ENCODE data around the gene KSR2. TPM values are rescaled to one million over a fixed set of nuclear protein-coding genes. Genes with fewer than 3 reads are reported as not detected.

KSR2 gene
- total and polyA plus RNA-seq, 2 donors (not counting 3 experiments of a cell fraction or from before 2014, with no cell fraction given): 2.1 to 5.2 TPM

DNA sequence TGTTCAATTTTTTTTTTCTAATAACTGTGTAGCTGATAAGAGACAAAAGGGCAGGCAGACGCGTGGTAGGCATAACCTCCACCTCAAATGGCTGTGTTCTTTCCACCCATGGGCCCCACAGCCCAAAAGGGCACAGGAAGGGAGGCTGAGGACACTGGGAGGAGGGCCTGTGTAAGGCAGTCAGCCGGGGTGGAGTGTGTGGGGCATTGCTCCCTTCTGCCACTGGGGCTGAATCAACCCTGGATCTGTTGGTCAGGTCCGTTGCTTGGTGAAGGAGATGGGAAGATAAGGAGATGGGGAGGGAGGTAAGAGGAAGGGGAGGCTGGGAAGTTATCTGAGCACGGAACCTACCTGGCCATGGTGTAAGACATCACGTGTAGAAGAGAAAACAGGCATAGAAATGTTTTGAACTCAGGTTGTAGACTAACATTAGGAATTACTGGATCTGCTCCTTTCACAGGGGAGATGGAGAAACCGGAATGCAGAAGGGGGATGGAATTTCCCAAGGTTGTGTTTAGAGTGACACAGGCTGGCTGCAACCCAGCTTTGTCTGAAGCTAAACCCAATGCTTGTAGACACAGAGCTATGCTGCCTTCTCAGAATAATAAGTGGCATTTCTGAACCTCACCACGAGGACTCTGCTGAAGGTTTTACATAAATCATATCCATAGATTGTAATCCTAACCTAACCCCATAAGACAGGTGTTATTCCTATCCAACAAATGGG is 468.9 kb downstream of the KSR2 start:
- H3K9ac ChIP-seq (replicated peaks; ENCODE audit: extremely low read depth, insufficient read depth, low read length): no peak overlapping the region
- H2AFZ ChIP-seq (ENCODE audit: low read depth, low read length): no peak overlapping the region
- no peaks in the 10 kb centered on the region for H4K20me1 ChIP-seq (replicated peaks; ENCODE audit: control insufficient read depth, extremely low read depth, insufficient read depth, low read length)
- no peaks in the 10 kb centered on the region for H3K4me1 ChIP-seq (ENCODE audit: control insufficient read depth, extremely low read depth, insufficient read depth, low read length)
- no peak overlapping the region for H3K4me3 ChIP-seq (replicated peaks in 1 of 3; ENCODE audit: insufficient read depth in 1 of 3, low read depth in 1 of 3, low read length in 3 of 3)
- peak; percentile 37 for DNase-seq (ENCODE audit: low read depth, low spot score)
- POLR2A ChIA-PET: no interaction called here
- no peaks in the 10 kb centered on the region for H3K9me3 ChIP-seq (replicated peaks; ENCODE audit: control insufficient read depth, insufficient read depth, low read length)
- dilution Hi-C loops (cut with MboI; ENCODE audit: extremely low pct_ligation_motif_present, low sequenced_read_pairs) (no loop called here), intact Hi-C loops (cut with micrococcal nuclease) (no loop called here)
- no peaks in the 10 kb centered on the region for H3K36me3 ChIP-seq (ENCODE audit: control insufficient read depth in 2 of 2, extremely low read depth in 1 of 2, insufficient read depth in 2 of 2, low read length in 2 of 2)
- no peaks in the 10 kb centered on the region for H3K79me2 ChIP-seq (ENCODE audit: control insufficient read depth, insufficient read depth, low read length)
- no peaks in the 10 kb centered on the region for H3K9me1 ChIP-seq (replicated peaks; ENCODE audit: control insufficient read depth, extremely low read depth, insufficient read depth, low read length)
- CTCF ChIA-PET: interaction anchor here (1.5 kb wide), 1 partner anchor 88 kb away, joined by 4 read pairs; no protein-coding TSS in a partner anchor
- H3K4me2 ChIP-seq (ENCODE audit: insufficient read depth, low read length): no peak overlapping the region
- no peak overlapping the region for H3K27ac ChIP-seq (ENCODE audit: insufficient read depth, low read depth, low read length)
- FAIRE-seq: no peak
- TF ChIP-seq GATA2 (IDR thresholded peaks at IDR 0.05; ENCODE audit: insufficient read depth, insufficient read length, low read depth, low read length) (peak; percentile 22), CTCF (IDR thresholded peaks at IDR 0.05; ENCODE audit: extremely low read depth in 1 of 2, insufficient read depth in 1 of 2, low read depth in 1 of 2, low read length in 2 of 2) (no peak)
- no peaks in the 10 kb centered on the region for H3K27me3 ChIP-seq (ENCODE audit: control insufficient read depth in 2 of 2, insufficient read depth in 2 of 2, low read length in 2 of 2)
- BruUV-seq (replicated peaks): no TSS peak

DNA sequence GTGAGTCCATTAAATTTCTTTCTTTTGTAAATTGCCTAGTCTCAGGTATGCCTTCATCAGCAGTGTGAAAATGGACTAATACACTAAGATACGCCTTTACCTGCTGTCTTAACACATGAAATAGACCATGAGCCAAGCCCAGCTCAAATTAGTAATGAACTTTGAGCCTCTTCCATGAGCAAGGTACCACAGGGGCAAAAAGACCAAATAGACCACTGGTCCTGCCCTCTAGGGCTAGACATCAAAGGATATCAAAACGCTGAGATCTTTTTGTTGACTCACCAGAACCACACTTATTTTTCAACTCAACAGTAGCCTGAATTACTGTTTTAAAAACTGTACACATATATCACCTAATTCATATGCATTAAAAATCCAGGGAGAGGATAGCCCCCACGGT is 469.9 kb downstream of the KSR2 start:
- Histone ChIP-seq H3K4me2 (ENCODE audit: insufficient read depth, low read length) (no peak overlapping the region), H3K9ac (replicated peaks; ENCODE audit: extremely low read depth, insufficient read depth, low read length) (no peak overlapping the region), H4K20me1 (replicated peaks; ENCODE audit: control insufficient read depth, extremely low read depth, insufficient read depth, low read length) (no peaks in the 10 kb centered on the region), H3K79me2 (ENCODE audit: control insufficient read depth, insufficient read depth, low read length) (no peaks in the 10 kb centered on the region), H3K27ac (ENCODE audit: insufficient read depth, low read depth, low read length) (no peak overlapping the region), H3K4me1 (ENCODE audit: control insufficient read depth, extremely low read depth, insufficient read depth, low read length) (no peaks in the 10 kb centered on the region), H3K4me3 (replicated peaks in 1 of 3; ENCODE audit: insufficient read depth in 1 of 3, low read depth in 1 of 3, low read length in 3 of 3) (no peak overlapping the region), H3K36me3 (ENCODE audit: control insufficient read depth in 2 of 2, extremely low read depth in 1 of 2, insufficient read depth in 2 of 2, low read length in 2 of 2) (no peaks in the 10 kb centered on the region), H3K9me3 (replicated peaks; ENCODE audit: control insufficient read depth, insufficient read depth, low read length) (no peaks in the 10 kb centered on the region), H3K27me3 (ENCODE audit: control insufficient read depth in 2 of 2, insufficient read depth in 2 of 2, low read length in 2 of 2) (no peaks in the 10 kb centered on the region), H2AFZ (ENCODE audit: low read depth, low read length) (no peak overlapping the region), H3K9me1 (replicated peaks; ENCODE audit: control insufficient read depth, extremely low read depth, insufficient read depth, low read length) (no peaks in the 10 kb centered on the region)
- intact Hi-C loops (cut with micrococcal nuclease): no loop called here
- CTCF ChIA-PET: interaction anchor here (1.5 kb wide), 1 partner anchor 339 kb away, joined by 4 read pairs; no protein-coding TSS in a partner anchor
- POLR2A ChIA-PET: no interaction called here
- DNase-seq (ENCODE audit: low read depth, low spot score): no peak
- no TSS peak for BruUV-seq (replicated peaks)
- dilution Hi-C loops (cut with MboI; ENCODE audit: extremely low pct_ligation_motif_present, low sequenced_read_pairs): no loop called here
- TF ChIP-seq MYC (IDR thresholded peaks at IDR 0.05; ENCODE audit: low read depth, low read length): no peak
- TF ChIP-seq POLR2AphosphoS5 (IDR thresholded peaks at IDR 0.05; ENCODE audit: insufficient read depth, low read depth, low read length): no peak
- no peak for TF ChIP-seq GATA2 (IDR thresholded peaks at IDR 0.05; ENCODE audit: insufficient read depth, insufficient read length, low read depth, low read length)
- TF ChIP-seq, protein P1, sequence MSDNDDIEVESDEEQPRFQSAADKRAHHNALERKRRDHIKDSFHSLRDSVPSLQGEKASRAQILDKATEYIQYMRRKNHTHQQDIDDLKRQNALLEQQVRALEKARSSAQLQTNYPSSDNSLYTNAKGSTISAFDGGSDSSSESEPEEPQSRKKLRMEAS (IDR thresholded peaks at IDR 0.05; ENCODE audit: insufficient read depth, insufficient read length): no peak
- no peak for TF ChIP-seq EZH2 (IDR thresholded peaks at IDR 0.05; ENCODE audit: borderline replicate concordance, low read depth, low read length, severe bottlenecking)
- TF ChIP-seq FOS (IDR thresholded peaks at IDR 0.05; ENCODE audit: borderline replicate concordance, insufficient read depth, low read length): no peak
- no peak for TF ChIP-seq POLR2A (IDR thresholded peaks at IDR 0.05; ENCODE audit: low read depth, low read length)
- no peak for TF ChIP-seq CTCF (IDR thresholded peaks at IDR 0.05; ENCODE audit: extremely low read depth in 1 of 2, insufficient read depth in 1 of 2, low read depth in 1 of 2, low read length in 2 of 2)
- no peak for TF ChIP-seq JUN (IDR thresholded peaks at IDR 0.05; ENCODE audit: borderline replicate concordance, insufficient read depth, insufficient read length, low read depth)
- no peak for FAIRE-seq

Data from endothelial cell of umbilical vein (primary cell).